Heart right ventricle (tissue), 16 donors: ENCODE measurements around the gene BMAL1. TPM values are rescaled to one million over a fixed set of nuclear protein-coding genes. Genes with fewer than 3 reads are reported as not detected.
A peak's percentile ranks its signal among the peaks of the same experiment; 100 is the strongest.

Source experiments
- ATAC-seq, 8 donors: fragments of 200-7000 bp; cut with Tn5 transposase; one replicate each; pipeline ENCODE4 v1.9.1; 2020; ENCODE audit warnings: mild to moderate bottlenecking in 8 of 8, moderate library complexity in 8 of 8, moderate number of reproducible peaks in 1 of 8
- DNase-seq, 2 donors: peaks; one replicate each; pipeline ENCODE4 v3.0.0-alpha.2; 2020
- H3K27ac ChIP-seq, 10 donors: fragments of 200-600 bp; sonication (generic) in 2 of 10; one replicate each; pipeline versions ENCODE4 v1.5.0 to v1.8.0; 2020 to 2022; ENCODE audit warnings: mild to moderate bottlenecking in 3 of 10
- H3K27me3 ChIP-seq, 7 donors: fragments of 200-600 bp; one replicate each; pipeline ENCODE4 v1.8.0; 2021 to 2022; ENCODE audit warnings: mild to moderate bottlenecking in 2 of 7
- H3K36me3 ChIP-seq, 9 donors: fragments of 200-600 bp; sonication (generic) in 1 of 9; one replicate each; pipeline versions ENCODE4 v1.5.0 to v1.8.0; 2020 to 2022; ENCODE audit warnings: mild to moderate bottlenecking in 2 of 9
- H3K4me1 ChIP-seq, 9 donors: fragments of 200-600 bp; sonication (generic) in 1 of 9; one replicate each; pipeline versions ENCODE4 v1.5.0 to v1.8.0; 2020 to 2022; ENCODE audit warnings: mild to moderate bottlenecking in 4 of 9
- H3K4me3 ChIP-seq, 10 donors: fragments of 200-600 bp; sonication (generic) in 2 of 10; one replicate each; pipeline versions ENCODE4 v1.5.0 to v1.8.0; 2020 to 2022; ENCODE audit warnings: mild to moderate bottlenecking in 7 of 10, moderate library complexity in 2 of 10
- H3K9me3 ChIP-seq, 11 donors: fragments of 200-600 bp in 10 of 11; sonication (generic) in 2 of 11; one replicate each; pipeline versions ENCODE4 v1.5.0 to v1.8.0; 2013 to 2022; ENCODE audit warnings: mild to moderate bottlenecking in 2 of 11, control low read depth in 1 of 11, moderate library complexity in 1 of 11
- WGBS, 2 donors: extraction: QIAGEN DNeasy Blood & Tissue Kit; methylation state at CpG; one replicate each; pipeline ENCODE4 v1.1.7; 2013; ENCODE audit warnings: inconsistent platforms in 1 of 2; 5-methylcytosine and 5-hydroxymethylcytosine counted together
- intact Hi-C, 10 donors: fragments of 100-400 bp; cut with DNase I; formaldehyde crosslinking; loops; one replicate each; pipeline versions ENCODE4 v1.11.1 to v1.14.2; 2022
- polyA plus RNA-seq, 2 donors: library from polyadenylated mRNA; stranded (reverse); fragments of 200-250 nt; gene quantifications; one replicate each; pipeline ENCODE4 v1.2.3, GENCODE V29; 2013
- total RNA-seq, 10 donors: library from RNA; stranded (reverse); fragmentation: NEBNext Ultra II Directional in 3 of 10; extraction: Animal tissue kit (Norgen Biotek cat#: 25700) in 3 of 10; gene quantifications; one replicate each; pipeline versions ENCODE4 v1.2.1 to v1.2.4, GENCODE V29; 2021 to 2023
- TF ChIP-seq, protein P1 (sequence below), 9 donors: fragments of 200-600 bp; sonication (generic) in 2 of 9; IDR thresholded peaks; one replicate each; pipeline versions ENCODE4 v1.5.0 to v1.8.0; 2021 to 2022; ENCODE audit warnings: antibody characterized with exemption in 9 of 9, mild to moderate bottlenecking in 5 of 9, moderate library complexity in 1 of 9
- donor health status: Arrhythmogenic right ventricular cardiomyopathy.
- donor health status: ischemic (EF 13 %, LVEDD 7.1; RV severe dilation, severe dysfunction).
- donor health status: healthy with polysubstance abuse.
- donor health status: DM: no; HTN: yes; CAD: no.
- donor health status: DM: no; HTN: no; CAD: no.
- donor health status: ischemic (EF 25% LVEDD 6.9; RV normal size, moderate dysfunction).
- donor health status: ischemic (EF 25% LVEDD 5.7; RV mildly dilated, moderate dysfunction).
- donor health status: healthy.
- donor health status: DM: yes; HTN: yes; CAD: no.
- donor health status: Ischemic cardiomyopathy.
- donor health status: ischemic (EF 35%, LVEDD 5.7; RV mildly dilated, moderate dysfunction).
- donor health status: nonischemic (EF 11% LVEDD 7.7; RV severe dilation, severe dysfunction).
- donor health status: DM: yes; HTN: yes; CAD: no.
- donor health status: PGD.
- donor health status: ischemic (EF 29% LVEDD 5.4; RV normal size, mild dysfunction).
- donor health status: nonischemic (EF 23%, LVEDD 6.1; RV moderate dilation, normal function).

The BMAL1 gene
- total and polyA plus RNA-seq, 12 donors: 2.9 to 19.9 (median 10.2) TPM

DNA sequence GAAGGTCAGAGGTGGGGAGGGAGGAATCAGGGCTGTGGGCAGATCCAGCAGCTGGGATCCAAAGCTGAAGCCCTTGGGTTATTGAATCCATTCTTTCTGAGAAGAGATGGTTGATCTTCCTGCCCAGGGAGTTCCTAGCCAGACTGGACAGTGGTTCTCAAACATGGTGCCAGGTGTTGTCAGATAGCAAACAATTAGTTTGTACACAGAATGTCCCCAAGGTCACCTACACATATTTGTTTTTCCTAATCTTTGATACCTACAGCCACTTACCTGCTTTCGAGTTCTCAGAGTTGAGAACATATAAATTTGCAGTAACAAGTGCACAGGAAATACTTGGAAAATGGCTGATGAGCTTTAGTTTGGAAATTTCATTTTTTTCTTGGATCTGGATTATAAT lies 54.5 kb downstream of the BMAL1 start:
- no peaks in the 10 kb centered on the region for H3K27me3 ChIP-seq
- H3K27ac ChIP-seq: no peak overlapping the region
- WGBS, 2 donors: 98% methylated on average over 1 of the region's 1 CpG
- DNase-seq: no peak
- TF ChIP-seq, protein P1, sequence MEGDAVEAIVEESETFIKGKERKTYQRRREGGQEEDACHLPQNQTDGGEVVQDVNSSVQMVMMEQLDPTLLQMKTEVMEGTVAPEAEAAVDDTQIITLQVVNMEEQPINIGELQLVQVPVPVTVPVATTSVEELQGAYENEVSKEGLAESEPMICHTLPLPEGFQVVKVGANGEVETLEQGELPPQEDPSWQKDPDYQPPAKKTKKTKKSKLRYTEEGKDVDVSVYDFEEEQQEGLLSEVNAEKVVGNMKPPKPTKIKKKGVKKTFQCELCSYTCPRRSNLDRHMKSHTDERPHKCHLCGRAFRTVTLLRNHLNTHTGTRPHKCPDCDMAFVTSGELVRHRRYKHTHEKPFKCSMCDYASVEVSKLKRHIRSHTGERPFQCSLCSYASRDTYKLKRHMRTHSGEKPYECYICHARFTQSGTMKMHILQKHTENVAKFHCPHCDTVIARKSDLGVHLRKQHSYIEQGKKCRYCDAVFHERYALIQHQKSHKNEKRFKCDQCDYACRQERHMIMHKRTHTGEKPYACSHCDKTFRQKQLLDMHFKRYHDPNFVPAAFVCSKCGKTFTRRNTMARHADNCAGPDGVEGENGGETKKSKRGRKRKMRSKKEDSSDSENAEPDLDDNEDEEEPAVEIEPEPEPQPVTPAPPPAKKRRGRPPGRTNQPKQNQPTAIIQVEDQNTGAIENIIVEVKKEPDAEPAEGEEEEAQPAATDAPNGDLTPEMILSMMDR (IDR thresholded peaks at IDR 0.05): no peak
- no peaks in the 10 kb centered on the region for H3K9me3 ChIP-seq
- no peak overlapping the region for H3K4me3 ChIP-seq
- peaks cover 0 to 11% (median 0%) of the 10 kb centered on the region in 9 donors for H3K36me3 ChIP-seq
- peaks cover 10 to 76% (median 62%) of the 10 kb centered on the region in 9 donors for H3K4me1 ChIP-seq
- intact Hi-C loops: loop anchor here in 6 of 10 donors (5.0 kb wide), 2 partner anchors 50 to 55 kb away; partner anchors contain the start of gene BMAL1 (in 5 of the 6)
- ATAC-seq: no peak

DNA sequence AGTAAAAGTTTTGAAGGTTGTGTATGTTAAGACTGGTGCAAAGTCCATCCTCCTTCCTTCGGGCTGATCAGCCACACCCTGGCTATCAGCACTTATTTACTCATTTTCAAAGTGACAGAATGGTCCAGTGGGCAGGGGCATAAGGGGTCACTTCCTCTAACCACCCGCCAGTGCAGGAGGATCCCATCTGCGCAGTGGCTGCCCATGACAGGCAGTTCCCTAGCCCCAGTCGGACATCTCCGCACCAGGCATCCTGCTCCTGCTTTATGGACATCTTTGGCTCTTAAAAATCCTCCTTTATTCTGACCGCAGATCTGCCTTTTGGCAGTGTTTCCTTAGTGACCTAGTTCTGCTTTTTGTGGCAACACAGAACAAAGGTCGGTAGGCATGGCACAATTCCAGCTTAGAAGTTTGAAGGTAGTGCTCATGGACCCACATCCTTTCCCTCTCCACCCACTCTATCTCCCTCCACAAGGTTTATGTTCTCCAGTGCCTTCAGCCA lies 55.9 kb downstream of the BMAL1 start:
- Histone ChIP-seq H3K4me1 (peaks cover 10 to 85% (median 74%) of the 10 kb centered on the region in 9 donors), H3K9me3 (no peaks in the 10 kb centered on the region), H3K27me3 (no peaks in the 10 kb centered on the region), H3K36me3 (peaks cover 0 to 3% (median 0%) of the 10 kb centered on the region in 9 donors), H3K4me3 (no peak overlapping the region), H3K27ac (no peak overlapping the region)
- ATAC-seq: no peak
- TF ChIP-seq, protein P1 (IDR thresholded peaks at IDR 0.05): no peak
- intact Hi-C loops: loop anchor here in 6 of 10 donors (5.0 kb wide), 2 partner anchors 51 to 56 kb away; partner anchors contain the start of gene BMAL1 (in 5 of the 6)
- DNase-seq: no peak
- 69 to 79% methylated on average over 7 of the region's 7 CpGs for WGBS, 2 donors

DNA sequence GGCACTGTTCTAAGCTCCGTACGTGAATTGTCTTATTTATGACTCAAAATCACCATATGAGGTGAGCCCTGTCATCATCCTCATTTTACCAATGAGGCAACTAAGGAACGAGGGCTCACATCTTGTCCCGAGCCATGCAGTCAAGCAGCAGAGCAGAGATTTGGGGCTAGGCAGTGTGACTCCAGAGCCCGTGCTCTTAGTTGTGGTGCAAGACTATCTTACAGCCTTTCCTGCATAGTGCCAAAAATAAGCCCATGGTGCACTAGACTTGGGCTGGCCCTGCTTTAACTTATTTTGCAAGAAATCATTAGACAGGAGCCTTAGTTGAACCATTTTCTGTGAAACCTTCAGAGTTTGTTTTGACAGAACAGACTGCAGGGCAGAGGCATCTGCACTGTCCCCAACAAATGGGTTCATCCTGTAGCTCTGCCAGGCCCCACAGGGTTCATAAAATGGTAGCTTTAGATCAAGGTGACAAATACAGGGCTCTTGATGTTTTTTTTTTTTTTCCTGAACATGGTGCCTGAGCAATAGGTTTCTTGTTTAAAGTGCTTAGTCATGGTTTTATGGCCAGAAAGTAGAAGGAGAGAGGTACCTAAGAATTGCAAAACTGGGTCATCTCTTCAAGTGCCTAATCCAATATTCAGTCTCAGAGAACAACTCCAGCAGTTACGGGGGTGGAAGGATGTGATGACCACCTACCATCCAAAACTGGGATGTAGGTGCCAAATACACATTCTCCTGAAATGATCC lies 56.6 kb downstream of the BMAL1 start:
- intact Hi-C loops: loop anchor here in 7 of 10 donors (2.0 to 5.0 kb wide), 4 partner anchors 52 to 123 kb away; partner anchors contain the start of gene BMAL1 (in 5 of the 7)
- ATAC-seq: no peak
- Histone ChIP-seq H3K4me1 (peaks cover 10 to 89% (median 78%) of the 10 kb centered on the region in 9 donors), H3K9me3 (no peaks in the 10 kb centered on the region), H3K27me3 (no peaks in the 10 kb centered on the region), H3K27ac (no peak overlapping the region), H3K36me3 (no peaks in the 10 kb centered on the region), H3K4me3 (no peak overlapping the region)
- WGBS, 2 donors: 90% methylated on average over 6 of the region's 6 CpGs
- TF ChIP-seq, protein P1 (IDR thresholded peaks at IDR 0.05): no peak
- no peak for DNase-seq

DNA sequence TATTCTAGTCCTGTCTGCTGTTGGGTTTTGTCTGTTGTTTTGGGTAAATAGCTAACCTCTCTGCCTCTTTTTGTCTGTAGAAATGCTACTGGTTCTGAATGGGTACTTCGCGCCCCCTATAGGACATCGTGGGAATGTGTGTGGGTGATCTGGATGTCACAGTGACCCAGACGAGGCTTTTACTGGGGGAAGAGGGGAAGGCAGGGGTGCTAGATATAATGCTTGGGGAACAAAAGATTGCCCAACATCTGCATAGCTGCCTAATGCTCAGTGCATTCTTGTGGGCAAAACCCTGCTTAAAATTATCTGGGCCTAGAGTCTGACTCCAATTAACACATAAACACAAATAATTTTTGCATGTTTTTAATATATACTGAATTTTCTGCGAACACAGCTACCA lies 57.7 kb downstream of the BMAL1 start:
- Histone ChIP-seq H3K27ac (no peak overlapping the region), H3K9me3 (no peaks in the 10 kb centered on the region), H3K27me3 (no peaks in the 10 kb centered on the region), H3K36me3 (no peaks in the 10 kb centered on the region), H3K4me3 (no peak overlapping the region), H3K4me1 (peaks cover 1 to 89% (median 76%) of the 10 kb centered on the region in 9 donors)
- peak; percentile 43 to 54 for DNase-seq
- ATAC-seq: peak in 3 of 8 donors; percentile 32 to 56 (median 43)
- WGBS, 2 donors: 21 to 24% methylated on average over 5 of the region's 5 CpGs
- TF ChIP-seq, protein P1 (IDR thresholded peaks at IDR 0.05): peak; percentile 51 to 84 (median 78)
- intact Hi-C loops: loop anchor here in 4 of 10 donors (2.0 to 5.0 kb wide), 4 partner anchors 57 to 373 kb away; partner anchors contain the start of gene BMAL1 (in 1 of the 4)
